ENCODE measurements around the gene KCNK15.
A peak's percentile ranks its signal among the peaks of the same experiment; 100 is the strongest.

The KCNK15 gene

DNA sequence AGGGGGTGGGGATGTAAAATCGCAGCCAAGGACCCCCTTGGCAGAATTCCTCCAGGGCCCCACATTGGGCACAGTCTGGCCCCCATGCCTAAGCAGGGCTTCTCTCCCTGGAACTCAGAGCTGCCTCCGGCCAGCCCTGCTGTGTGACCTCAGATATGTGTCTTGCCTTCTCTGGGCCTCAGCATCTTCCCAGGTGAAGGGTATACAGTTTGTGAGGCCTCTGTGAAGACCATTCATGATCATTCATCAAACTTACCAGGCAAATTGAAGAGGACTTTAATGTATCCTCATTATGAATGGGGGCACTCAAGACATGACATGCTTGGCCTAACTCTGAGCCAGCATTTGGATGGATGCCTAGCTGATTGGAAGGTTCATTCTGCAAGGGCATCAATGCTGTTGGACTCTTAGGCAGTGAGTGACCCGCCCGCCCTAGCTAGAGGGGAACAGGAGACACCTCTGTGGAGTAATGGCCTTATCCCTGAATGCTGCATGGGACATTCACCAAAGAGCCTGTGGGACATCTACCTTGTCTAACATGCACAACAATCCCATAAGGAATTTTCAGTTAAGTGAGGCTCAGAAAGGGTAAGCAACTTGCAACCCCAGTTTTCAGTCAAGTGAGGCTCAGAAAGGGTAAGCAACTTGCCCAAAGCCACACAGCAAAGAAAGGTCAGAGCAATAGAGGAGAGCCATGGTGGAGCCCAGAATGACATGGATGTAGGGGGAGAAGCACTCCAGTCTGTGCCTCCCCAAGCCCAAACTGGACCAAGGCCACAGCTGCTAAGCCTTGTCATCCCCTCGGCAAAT, 30.0 kb upstream of the KCNK15 start:
- DNase-seq (ENCODE audit: low spot score), result no peak

DNA sequence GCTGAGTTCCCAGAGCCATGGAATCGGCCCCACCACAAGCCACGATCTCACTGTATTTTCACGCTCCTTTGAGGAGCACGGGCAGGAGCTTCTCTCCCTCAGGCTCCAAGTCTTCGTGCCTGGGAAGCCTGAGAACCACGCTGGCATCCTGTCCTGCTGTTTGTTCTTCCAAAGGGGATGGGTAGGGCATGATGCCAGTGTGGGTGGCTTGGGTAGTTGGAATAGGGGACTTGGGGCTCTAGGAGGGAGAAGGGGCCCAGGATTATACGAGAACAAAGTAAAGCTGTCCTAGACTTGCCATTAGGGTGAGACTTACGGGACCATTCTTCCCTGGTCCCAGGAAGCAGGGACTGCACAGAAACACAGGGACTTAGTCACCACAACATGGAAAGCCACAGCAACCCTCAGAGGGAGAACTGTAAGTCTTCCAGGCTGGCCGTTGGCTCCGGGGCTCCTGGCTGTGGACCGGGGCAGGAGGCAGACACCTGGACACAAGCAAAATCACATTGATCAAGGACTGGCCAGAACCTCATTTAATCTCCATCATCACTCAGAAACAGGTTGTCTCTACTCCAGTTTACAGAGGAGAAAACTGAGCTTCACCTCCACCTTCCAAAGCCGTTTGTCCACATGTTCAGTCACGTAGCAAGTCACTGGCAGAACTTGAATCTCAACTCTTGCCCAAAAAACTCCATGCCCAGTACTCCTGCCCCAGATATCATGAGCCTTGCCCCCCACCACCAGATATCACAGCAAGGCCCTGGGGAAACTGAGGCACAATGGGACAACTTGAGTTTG, 29.2 kb upstream of the KCNK15 start:
- DNase-seq (ENCODE audit: low spot score), result no peak

DNA sequence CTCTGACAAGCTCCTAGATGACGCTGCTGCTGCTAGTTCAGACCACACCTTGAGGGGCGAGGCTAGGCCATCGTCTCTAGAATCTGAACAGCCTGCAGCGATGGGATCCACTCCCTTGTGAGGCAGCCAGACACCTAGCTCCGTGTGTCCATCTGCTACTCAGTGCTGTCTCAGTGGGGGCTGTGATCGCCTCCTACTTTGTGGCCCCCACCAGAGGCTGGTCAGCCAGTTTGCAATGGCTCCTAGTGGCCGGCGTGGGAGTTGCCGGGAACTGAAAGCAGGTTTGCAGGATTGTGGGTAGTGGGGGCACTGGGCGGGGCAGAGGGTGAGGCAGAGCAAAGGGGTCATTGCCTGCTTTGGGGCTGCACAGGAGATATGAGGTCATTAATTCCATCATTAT, 27.7 kb upstream of the KCNK15 start:
- no peak for DNase-seq (ENCODE audit: low spot score)

DNA sequence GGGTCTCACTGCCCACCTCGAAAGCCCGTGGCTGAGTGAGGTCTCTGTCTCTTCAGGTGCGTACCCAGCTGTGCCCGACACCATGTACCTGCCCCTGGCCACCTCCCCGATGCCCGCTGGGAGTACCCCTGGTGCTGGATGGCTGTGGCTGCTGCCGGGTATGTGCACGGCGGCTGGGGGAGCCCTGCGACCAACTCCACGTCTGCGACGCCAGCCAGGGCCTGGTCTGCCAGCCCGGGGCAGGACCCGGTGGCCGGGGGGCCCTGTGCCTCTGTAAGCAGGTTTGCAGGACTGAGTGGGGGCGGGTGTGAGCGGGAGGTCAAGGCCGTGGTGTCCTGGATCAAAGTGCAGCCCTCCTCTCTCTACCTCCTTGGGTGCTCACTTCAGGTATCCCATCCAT, 25.8 kb upstream of the KCNK15 start:
- no peak for DNase-seq (ENCODE audit: low spot score)

DNA sequence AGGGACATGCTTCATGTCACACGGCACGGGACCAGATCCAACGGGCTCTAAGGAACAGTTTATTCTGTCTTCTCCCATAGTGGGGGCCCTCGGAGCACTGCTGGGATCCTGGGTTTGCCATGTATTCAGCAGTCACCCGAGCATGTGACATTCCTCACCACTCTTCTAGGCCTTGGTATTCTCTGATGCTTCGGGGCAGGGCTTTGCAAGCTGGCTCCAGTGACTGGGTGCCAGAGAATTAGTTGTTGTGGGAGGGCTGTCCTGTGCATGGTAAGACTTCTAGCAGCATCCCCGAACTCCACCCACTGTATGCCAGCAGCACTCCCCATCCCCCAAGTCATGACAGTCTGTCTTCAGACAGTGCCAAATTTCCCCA, 25.1 kb upstream of the KCNK15 start:
- DNase-seq (ENCODE audit: low spot score), result no peak

DNA sequence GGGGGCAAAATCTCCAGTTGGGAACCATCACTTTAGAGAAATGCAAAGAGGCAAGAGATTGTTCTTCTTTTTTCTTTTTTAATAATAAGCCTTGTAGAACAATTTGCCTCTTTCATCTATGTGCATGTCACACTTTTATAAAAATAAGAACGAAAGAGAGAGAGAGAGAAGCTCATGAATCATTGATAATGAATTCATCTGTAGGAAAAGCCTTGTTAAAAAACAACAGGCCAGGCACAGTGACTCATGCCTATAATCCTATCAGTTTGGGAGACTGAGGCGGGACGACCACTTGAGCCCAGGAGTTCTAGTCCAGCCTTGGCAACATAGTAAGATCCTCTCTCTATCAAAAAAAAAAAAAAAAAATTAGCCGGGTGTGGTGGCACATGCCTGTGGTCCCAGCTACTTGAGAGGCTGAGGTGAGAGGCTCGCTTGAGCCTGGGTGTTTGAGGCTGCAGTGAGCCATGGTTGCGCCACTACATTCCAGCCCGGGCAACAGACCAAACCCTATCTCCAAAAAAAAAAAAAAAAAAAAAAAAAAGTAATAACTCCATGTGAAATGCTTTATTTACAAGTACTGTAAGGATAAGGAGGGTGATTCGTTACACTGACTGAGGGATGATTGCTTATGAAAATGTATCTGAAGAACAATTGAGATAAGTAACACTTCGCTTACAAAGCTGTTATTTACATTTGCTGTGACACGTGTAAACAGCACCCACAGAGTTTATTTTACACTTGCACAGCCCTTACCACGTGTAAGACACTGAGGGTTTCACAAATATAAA, 24.5 kb upstream of the KCNK15 start:
- no peak for DNase-seq (ENCODE audit: low spot score)

DNA sequence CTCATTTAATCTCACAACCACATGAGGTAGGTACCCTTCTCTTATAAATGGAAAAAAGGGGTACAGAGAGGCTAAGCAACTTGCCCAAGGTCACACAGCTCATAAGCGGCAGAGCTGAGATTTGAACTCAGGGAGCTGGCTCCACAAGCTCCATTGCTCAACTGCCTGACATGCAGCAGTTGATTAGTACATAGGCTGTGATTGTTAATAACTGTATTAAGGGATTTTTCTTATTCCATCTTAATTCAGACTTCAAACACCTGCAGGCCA, 23.9 kb upstream of the KCNK15 start:
- DNase-seq (ENCODE audit: low spot score), result no peak

DNA sequence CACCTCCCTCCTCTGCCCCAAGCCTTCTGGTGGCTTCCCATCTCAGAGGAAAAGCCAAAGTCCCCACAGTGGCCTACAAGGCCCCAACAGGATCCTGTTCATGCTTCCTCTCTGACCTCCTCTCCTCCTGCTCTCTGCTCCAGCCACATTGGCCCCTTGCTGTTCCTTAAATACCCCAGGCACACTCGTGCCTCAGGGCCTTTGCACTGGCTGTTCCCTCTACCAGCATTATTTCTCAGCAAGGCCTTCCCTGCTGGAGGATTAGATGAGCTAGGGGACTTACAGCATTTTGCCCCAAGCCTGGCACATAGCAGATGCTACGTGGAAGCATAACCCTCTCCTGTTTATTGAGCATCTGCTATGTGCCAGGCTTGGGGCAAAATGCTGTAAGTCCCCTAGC, 22.7 kb upstream of the KCNK15 start:
- DNase-seq (ENCODE audit: low spot score), result no peak

DNA sequence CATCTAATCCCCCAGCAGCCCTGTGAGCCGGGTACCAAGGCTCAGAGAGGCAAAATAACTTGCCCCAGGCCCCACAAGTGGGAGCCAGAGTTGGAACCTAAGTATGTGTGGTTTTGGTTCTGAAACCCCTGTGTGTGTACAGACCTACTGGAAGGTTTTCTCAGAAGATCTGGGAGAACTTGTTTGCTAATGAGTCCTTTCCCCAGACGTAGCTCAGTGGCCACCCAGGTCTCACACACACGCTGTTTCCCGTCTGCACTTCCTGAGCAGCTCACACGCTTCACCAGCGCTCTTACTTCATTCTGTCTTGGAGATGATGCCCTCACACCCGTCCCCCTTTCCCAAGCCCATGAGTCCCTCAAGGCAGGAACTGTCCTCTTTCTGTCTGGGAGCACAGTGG, 22.3 kb upstream of the KCNK15 start:
- no peak for DNase-seq (ENCODE audit: low spot score)

DNA sequence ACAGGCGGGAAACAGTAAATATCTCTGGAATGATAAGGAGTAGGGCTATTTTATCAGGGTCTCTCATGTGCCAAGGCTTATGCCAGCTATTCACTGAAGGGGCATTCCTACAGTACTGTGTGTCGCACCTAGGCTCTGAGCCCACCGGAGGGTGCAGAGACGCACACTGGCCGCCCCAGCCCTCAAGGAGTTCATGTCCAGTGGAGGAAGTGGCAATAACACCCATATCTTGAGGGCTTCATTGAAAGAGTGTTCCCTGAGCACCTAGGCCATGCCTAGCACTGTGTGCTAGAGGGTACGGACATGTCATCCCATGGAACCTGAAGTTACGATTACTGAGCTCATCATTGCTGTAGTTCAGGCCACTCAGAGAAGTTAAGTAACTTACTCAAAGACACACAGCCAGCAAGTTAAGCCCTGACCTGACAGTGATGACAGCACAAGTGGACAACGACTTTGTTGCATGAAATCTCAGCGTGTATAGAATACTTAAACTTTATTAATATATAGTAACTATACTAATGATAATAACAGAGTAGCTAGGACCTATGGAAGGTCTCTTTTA, 21.8 kb upstream of the KCNK15 start:
- no peak for DNase-seq (ENCODE audit: low spot score)

DNA sequence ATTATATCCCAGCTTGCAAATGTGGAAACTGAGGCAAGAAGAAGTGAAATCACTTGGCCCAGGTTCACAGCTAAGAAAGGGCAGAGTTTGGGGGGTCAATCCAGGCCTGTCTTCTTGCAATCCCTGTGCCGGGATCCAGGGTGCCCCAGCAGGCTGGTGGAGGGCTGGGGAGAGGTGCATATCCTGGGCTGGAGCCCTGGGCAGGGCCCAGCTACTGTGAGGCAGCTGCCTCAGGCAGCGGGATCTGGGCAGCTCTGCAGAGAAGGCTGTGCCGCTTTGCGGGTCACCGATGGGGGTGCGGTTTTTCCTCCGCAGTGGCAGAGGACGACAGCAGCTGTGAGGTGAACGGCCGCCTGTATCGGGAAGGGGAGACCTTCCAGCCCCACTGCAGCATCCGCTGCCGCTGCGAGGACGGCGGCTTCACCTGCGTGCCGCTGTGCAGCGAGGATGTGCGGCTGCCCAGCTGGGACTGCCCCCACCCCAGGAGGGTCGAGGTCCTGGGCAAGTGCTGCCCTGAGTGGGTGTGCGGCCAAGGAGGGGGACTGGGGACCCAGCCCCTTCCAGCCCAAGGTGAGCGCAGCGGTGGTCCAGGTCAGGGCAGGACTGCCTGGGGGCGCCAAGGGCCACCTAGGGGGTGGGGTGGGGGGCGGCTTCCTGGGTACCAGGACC, 21.1 kb upstream of the KCNK15 start:
- no peak for DNase-seq (ENCODE audit: low spot score)

DNA sequence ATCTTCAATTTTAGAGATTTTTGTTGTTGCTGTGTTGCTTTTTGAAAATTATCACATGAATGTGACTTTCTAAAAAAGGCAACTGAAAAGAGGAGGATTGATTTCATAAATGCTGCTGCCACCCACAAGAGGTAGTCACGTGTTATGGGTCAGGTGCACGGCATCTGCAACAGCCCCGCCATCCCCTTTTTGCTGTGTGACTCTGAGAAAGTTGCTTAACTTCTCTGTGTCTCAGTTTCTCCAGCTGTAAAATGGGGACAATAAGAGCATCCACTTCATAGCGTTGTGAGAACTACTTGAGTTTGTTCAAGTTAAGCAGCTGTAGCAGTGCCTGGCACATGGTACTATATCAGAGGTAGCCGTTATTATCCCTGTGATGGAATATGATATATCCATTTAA, 19.8 kb upstream of the KCNK15 start:
- DNase-seq (ENCODE audit: low spot score), result no peak

DNA sequence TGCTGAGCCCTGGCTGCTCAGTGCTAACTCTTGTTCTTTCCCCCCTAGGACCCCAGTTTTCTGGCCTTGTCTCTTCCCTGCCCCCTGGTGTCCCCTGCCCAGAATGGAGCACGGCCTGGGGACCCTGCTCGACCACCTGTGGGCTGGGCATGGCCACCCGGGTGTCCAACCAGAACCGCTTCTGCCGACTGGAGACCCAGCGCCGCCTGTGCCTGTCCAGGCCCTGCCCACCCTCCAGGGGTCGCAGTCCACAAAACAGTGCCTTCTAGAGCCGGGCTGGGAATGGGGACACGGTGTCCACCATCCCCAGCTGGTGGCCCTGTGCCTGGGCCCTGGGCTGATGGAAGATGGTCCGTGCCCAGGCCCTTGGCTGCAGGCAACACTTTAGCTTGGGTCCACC, 18.6 kb upstream of the KCNK15 start:
- DNase-seq (ENCODE audit: low spot score), result no peak

DNA sequence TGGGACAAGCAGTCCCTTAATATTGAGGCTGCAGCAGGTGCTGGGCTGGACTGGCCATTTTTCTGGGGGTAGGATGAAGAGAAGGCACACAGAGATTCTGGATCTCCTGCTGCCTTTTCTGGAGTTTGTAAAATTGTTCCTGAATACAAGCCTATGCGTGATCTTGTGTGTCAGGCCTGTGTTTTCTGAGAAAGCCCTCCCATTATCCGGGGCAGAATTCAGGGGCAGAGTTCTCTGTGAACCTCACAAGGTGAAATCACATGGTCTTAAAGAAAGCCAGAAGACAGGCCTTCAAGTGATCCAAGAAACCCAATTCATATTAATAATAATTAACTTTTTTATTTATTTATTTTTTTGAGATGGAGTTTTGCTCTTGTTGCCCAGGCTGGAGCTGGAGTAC, 18.0 kb upstream of the KCNK15 start:
- DNase-seq (ENCODE audit: low spot score), result no peak

DNA sequence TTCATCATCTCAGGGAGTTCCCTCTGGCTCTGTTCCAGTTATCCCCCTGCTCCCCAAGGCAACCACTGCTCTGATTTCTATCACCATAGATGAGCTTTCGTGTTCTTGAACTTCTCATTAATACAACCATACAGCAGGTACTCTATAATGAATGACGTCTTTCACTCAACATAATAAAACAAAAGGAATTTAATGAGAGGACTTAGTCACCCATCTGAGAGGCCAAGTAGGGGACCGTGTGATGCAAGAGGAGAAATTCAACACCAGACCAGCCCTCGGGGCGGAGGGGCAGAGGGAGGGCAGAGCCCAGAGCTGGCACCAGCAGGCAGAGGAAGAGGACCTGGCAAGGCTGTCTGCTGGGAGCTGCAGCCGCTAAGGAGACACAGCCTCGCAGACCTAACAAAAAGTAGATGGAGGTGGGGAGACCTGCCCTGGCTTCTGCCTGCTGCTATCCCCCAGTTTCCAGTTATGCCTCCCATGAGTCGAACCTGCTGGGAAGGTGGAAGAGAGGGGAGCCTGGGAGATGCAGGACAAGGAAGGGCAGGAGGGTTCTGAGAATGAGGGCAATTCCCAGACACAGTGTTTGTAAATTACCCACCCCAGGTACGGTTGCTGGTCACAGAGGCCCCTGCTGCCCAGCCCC, 16.7 kb upstream of the KCNK15 start:
- no peak for DNase-seq (ENCODE audit: low spot score)

DNA sequence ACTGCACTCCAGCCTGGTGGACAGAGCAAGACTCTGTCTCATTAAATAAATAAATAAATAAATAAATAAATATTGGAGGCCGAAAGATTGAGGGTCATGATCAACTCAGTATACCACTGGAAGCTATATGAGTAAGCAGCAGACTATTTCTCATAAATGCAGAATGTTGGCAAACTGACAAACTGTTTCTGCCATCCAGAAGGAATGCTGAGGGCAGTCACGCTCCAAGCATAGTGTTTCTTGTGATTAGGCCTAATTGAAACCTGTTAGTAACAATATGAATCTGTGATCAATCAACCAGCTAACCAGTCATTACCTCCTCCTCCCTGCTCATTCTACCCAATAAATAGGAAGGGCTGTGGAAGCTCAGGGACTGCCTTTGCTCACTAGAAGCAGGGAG, 15.2 kb upstream of the KCNK15 start:
- DNase-seq (ENCODE audit: low spot score), result no peak

DNA sequence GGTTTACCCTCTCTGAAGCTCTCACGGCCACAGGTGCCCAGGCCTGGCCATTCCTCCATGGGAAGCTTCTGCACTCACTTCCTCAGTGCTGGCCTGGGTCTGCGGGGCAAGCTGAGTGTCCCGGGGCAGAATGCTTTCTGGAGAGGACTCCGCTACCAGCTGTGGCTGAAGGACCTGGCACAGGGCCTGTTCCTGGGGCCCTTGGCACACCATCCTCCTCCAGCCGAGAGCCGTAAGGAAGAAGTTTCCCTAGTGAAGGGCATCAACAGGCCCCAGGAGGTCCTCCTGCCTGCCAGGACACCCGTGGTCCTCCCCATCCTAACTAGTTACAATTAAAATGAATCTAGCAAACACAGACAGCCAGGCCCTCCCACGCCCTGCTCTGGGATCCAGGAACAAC, 14.0 kb upstream of the KCNK15 start:
- no peak for DNase-seq (ENCODE audit: low spot score)

DNA sequence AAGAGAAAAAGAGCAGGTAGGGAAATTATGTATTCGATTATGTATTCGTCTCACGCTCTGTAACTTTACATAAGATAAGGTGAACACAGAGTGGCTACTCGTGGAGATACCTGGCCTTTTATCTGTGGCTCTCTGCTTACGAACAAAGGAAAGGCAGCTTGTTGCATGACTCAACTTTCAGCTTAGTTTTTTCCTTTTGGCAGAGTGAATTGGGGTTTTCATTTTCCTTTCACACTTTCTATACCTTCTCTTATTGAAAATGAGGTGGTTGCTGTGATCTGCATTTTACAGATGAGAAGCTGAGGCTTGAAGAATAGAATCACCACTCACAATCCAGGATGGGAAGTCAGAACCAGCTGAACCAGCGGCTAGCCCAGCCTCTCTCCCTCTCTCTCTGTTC, 13.3 kb upstream of the KCNK15 start:
- no peak for DNase-seq (ENCODE audit: low spot score)

DNA sequence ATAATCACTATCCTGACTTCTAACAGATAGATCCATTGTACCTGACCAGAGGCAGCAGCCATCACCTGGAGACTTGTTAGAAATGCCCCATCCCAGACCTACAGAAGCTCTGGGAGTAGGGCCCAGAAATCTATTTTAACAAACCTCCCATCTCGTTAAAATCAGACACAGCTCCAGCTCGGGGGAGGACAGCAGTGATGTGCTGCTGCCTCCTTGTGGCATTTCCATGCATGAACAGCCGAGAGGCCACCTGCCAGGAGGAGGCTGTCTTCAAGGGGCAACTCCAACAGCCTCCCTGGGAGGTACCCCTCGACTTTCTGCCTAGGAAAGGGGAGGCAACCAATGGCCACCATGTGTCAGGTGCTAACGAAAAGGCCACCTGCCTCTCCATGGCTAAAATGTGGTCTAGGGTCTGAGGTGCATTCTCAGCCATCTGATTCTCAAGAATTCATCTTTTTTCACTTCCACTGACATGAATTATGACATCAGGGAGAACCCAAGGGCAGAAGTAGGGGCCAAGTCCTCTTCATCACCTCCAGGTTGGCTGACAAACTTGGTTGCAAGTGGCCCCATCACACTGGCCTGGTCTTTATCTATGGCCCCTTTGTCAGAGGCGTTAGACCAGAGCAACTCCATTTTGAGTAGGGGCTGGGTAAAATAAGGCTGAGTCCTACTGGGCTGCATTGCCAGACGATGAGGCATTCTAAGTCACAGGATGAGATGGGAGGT, 12.2 kb upstream of the KCNK15 start:
- DNase-seq (ENCODE audit: low spot score), result peak; percentile 82

DNA sequence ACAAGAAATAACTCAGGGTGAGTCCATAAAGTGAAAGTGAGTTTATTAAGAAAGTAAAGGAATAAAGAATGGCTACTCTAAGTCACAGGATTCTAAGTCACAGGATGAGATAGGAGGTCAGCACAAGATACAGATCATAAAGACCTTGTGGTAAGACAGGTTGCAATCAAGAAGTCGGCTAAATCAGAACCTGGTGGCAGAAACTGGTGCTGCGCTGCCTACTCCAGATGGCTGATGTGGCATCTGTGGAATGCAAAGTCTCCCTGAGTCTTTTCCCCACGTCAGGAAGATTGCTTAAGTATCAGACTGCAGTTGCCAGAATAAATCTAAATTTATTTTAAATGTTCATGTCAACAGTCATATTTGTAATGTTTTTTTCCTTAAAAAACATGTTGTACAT, 10.7 kb upstream of the KCNK15 start:
- DNase-seq (ENCODE audit: low spot score), result no peak

DNA sequence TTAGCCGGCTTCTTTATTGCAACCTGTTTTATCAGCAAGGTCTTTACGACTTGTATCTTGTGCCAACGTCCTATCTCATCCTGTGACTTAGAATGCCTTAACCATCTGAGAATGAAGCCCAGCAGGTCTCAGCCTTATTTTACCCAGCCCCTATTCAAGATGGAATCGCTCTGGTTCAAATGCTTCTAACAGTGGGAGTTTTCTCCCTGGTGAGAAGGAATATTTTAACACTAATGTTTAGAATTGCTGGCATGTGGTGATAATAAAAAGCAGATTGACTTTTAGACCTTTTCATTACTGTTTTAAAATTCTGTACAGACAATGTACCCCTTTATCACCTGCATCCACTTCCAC, 9.9 kb upstream of the KCNK15 start:
- DNase-seq (ENCODE audit: low spot score), result no peak
